K562 (cell line): Measurements from ENCODE around the gene GHRL. TPM values are rescaled to one million over a fixed set of nuclear protein-coding genes. Genes with fewer than 3 reads are reported as not detected.

ENCODE experiments used
- ADNP ChIP-seq: fragments of 200-800 bp; sonication (Bioruptor generic); IDR thresholded peaks from 2 replicates; pipeline ENCODE4 v1.6.1; 2016; ENCODE audit warnings: missing genetic modification characterization, missing compliant biosample characterization
- ARNT ChIP-seq, 2 experiments: fragments of 450-650 bp; IDR thresholded peaks; 2 replicates each; pipeline ENCODE4 v1.6.1; 2016; ENCODE audit warnings: mild to moderate bottlenecking in 1 of 2
- ATF3 ChIP-seq, 2 experiments: fragments of 450-650 bp in 1 of 2; sonication (generic) in 1 of 2; formaldehyde crosslinking in 1 of 2; IDR thresholded peaks in 1 of 2; conservative IDR thresholded peaks in 1 of 2; 2 replicates each; pipeline versions ENCODE4 v1.6.1 to v1.8.1; 2016 to 2023; ENCODE audit warnings: mild to moderate bottlenecking in 2 of 2, moderate library complexity in 2 of 2, inconsistent platforms in 1 of 2, missing genetic modification reagents in 1 of 2
- CBFB ChIP-seq: sonication (generic); formaldehyde crosslinking; IDR thresholded peaks from 2 replicates; pipeline ENCODE4 v1.4.0; 2020; ENCODE audit warnings: mild to moderate bottlenecking, missing genetic modification reagents
- CHD1 ChIP-seq: fragments of 200-600 bp; sonication (generic); IDR thresholded peaks from one replicate; pipeline ENCODE4 v1.6.1; 2012; ENCODE audit warnings: mild to moderate bottlenecking, moderate library complexity, low read length, inconsistent platforms
- E2F3 ChIP-seq: fragments of 250-450 bp; sonication (Bioruptor Pico); IDR thresholded peaks from 2 replicates; pipeline ENCODE4 v1.4.0; 2020; ENCODE audit warnings: mild to moderate bottlenecking
- ETS1 ChIP-seq: conservative IDR thresholded peaks from 2 replicates; pipeline ENCODE4 v1.6.1; 2011; ENCODE audit warnings: low read depth, mild to moderate bottlenecking, low read length; ENCODE audit not compliant: control insufficient read depth
- HIVEP1 ChIP-seq: fragments of 250-450 bp; sonication (Bioruptor Pico); IDR thresholded peaks from 2 replicates; pipeline ENCODE4 v1.4.0; 2020; ENCODE audit warnings: mild to moderate bottlenecking
- IRF2 ChIP-seq: sonication (generic); formaldehyde crosslinking; IDR thresholded peaks from 2 replicates; pipeline ENCODE4 v1.8.1; 2022; ENCODE audit warnings: mild to moderate bottlenecking, missing genetic modification reagents
- NCOA4 ChIP-seq: fragments of 450-650 bp; IDR thresholded peaks from 2 replicates; pipeline ENCODE4 v1.6.1; 2018; ENCODE audit warnings: mild to moderate bottlenecking; ENCODE audit not compliant: partially characterized antibody
- PYGO2 ChIP-seq: fragments of 450-650 bp; IDR thresholded peaks from 2 replicates; pipeline ENCODE4 v1.6.1; 2016; ENCODE audit warnings: mild to moderate bottlenecking, missing genetic modification characterization, moderate library complexity, missing compliant biosample characterization
- SMAD3 ChIP-seq: fragments of 450-650 bp; formaldehyde crosslinking; conservative IDR thresholded peaks from 2 replicates; pipeline ENCODE4 v1.4.0; 2020; ENCODE audit warnings: mild to moderate bottlenecking
- XRCC5 ChIP-seq: fragments of 200-400 bp; formaldehyde crosslinking; IDR thresholded peaks from 2 replicates; pipeline ENCODE4 v1.6.1; 2017; ENCODE audit warnings: low read depth, mild to moderate bottlenecking, low read length
- ZBED1 ChIP-seq: IDR thresholded peaks from 2 replicates; pipeline ENCODE4 v1.6.1; 2014
- ZC3H8 ChIP-seq: fragments of 450-650 bp; IDR thresholded peaks from 2 replicates; pipeline ENCODE4 v1.6.1; 2017
- ZFP36 ChIP-seq: fragments of 150-350 bp; IDR thresholded peaks from 2 replicates; pipeline ENCODE4 v1.6.1; 2018; ENCODE audit warnings: low read length, low read depth; ENCODE audit not compliant: partially characterized antibody
- ZKSCAN8 ChIP-seq: fragments of 200-800 bp; sonication (Bioruptor generic); IDR thresholded peaks from 2 replicates; pipeline ENCODE4 v1.6.1; 2016; ENCODE audit warnings: missing genetic modification characterization, missing compliant biosample characterization
- ZNF143 ChIP-seq: sonication (generic); formaldehyde crosslinking; IDR thresholded peaks from 2 replicates; pipeline ENCODE4 v1.9.0; 2022; ENCODE audit warnings: mild to moderate bottlenecking, missing genetic modification reagents
- ZNF347 ChIP-seq: fragments of 450-650 bp; formaldehyde crosslinking; IDR thresholded peaks from 2 replicates; pipeline ENCODE4 v1.4.0; 2020; ENCODE audit warnings: low read depth, mild to moderate bottlenecking, moderate library complexity
- ZNF77 ChIP-seq: fragments of 250-450 bp; sonication (Bioruptor Pico); IDR thresholded peaks from 2 replicates; pipeline ENCODE4 v1.5.0; 2020
- polyA plus RNA-seq, 8 experiments: library from polyadenylated mRNA; depleted of rRNA in 4 of 8; stranded (reverse) in 5 of 8; unstranded in 3 of 8; fragments of >200 nt; fragmentation: Nextera tagmentation in 2 of 8; fragmentation: Illumina TruSeq in 1 of 8; extraction: Ambion mirVana in 2 of 8; extraction: Trizol in 1 of 8; gene quantifications; 2 replicates each; pipeline versions ENCODE4 v1.2.1 to v1.2.3, GENCODE V29; 2011 to 2014; ENCODE audit warnings: inconsistent platforms in 1 of 8, missing spikeins in 1 of 8
- total RNA-seq, 7 experiments: library from RNA; depleted of rRNA in 6 of 7; stranded (reverse); fragments of >200 nt in 6 of 7; fragmentation: Illumina TruSeq in 2 of 7; extraction: Trizol in 2 of 7; gene quantifications; 2 replicates each; pipeline versions ENCODE4 v1.2.1 to v1.2.3, GENCODE V29; 2011 to 2021; ENCODE audit warnings: low replicate concordance in 1 of 7
- TF ChIP-seq, protein P1 (sequence below): sonication (generic); formaldehyde crosslinking; IDR thresholded peaks from 2 replicates; pipeline ENCODE4 v1.8.1; 2023; ENCODE audit warnings: mild to moderate bottlenecking, missing genetic modification reagents
- TF ChIP-seq, protein P2 (sequence below): fragments of 250-450 bp; sonication (Bioruptor Pico); IDR thresholded peaks from 2 replicates; pipeline ENCODE4 v1.8.0; 2022; ENCODE audit warnings: inconsistent platforms
- TF ChIP-seq, protein P3 (sequence below), 3 experiments: fragments of 200-800 bp in 1 of 3; sonication (Bioruptor generic) in 1 of 3; sonication (generic) in 1 of 3; formaldehyde crosslinking in 1 of 3; IDR thresholded peaks; 2 replicates each; pipeline versions ENCODE4 v1.6.1 to v1.8.0; 2016 to 2022; ENCODE audit warnings: mild to moderate bottlenecking in 2 of 3, missing compliant biosample characterization in 2 of 3, missing genetic modification characterization in 2 of 3, missing genetic modification reagents in 1 of 3

The GHRL gene
- total and polyA plus RNA-seq, 9 of the 15 experiments (the other 6 are each of a cell fraction or from before 2014, with no cell fraction given): 0.08 to 0.29 (median 0.15) TPM; not detected in 5

DNA sequence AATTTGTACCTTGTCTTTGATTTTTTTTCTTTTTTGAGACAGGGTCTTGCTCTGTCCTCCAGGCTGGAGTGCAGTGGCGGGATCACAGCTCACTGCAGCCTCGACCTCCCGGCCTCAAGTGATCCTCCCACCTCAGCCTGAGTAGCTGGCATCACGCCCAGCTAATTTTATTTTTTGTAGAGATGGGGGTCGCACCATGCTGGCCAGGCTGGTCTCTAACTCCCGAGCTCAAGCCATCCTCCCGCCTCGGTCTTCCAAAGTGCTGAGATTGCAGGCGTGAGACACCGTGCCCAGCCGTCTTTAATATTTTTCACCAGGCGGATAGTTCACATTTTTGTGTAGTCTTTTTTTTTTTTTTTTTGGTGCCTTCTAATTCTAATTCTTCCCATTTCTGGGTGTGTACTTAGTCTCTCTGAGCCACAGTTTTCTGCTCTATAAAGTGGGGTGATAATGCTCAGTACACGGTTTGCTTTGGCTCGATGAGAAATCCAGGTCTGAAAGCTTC lies 45.0 kb downstream of the GHRL start (continued):
- TF ChIP-seq IRF2 (no peak), E2F3 (CRISPR knock-in tag) (no peak), ZC3H8 (no peak), PYGO2 (tag) (no peak), ETS1 (no peak), SMAD3 (CRISPR knock-in tag) (no peak), XRCC5 (no peak), HIVEP1 (CRISPR knock-in tag) (no peak), ADNP (tag) (peak; percentile 79; the same call in 1 of the 2 replicates), NCOA4 (no peak), ZNF143 (CRISPR knock-in tag) (no peak), ZFP36 (no peak), ZKSCAN8 (no peak), ZNF347 (CRISPR knock-in tag) (no peak), ZNF77 (CRISPR knock-in tag) (no peak), ARNT (IDR thresholded peaks at IDR 0.05) (peak in 1 of 2 experiments; percentile 75; a peak in 1 of 4 replicates), CHD1 (no peak), ATF3 (IDR thresholded peaks at IDR 0.05) (no peak), ATF3 (CRISPR knock-in tag; conservative IDR thresholded peaks at IDR 0.05) (peak; percentile 73; the same call in 1 of the 2 replicates), CBFB (CRISPR knock-in tag) (no peak), ZBED1 (no peak)
- TF ChIP-seq, protein P1, sequence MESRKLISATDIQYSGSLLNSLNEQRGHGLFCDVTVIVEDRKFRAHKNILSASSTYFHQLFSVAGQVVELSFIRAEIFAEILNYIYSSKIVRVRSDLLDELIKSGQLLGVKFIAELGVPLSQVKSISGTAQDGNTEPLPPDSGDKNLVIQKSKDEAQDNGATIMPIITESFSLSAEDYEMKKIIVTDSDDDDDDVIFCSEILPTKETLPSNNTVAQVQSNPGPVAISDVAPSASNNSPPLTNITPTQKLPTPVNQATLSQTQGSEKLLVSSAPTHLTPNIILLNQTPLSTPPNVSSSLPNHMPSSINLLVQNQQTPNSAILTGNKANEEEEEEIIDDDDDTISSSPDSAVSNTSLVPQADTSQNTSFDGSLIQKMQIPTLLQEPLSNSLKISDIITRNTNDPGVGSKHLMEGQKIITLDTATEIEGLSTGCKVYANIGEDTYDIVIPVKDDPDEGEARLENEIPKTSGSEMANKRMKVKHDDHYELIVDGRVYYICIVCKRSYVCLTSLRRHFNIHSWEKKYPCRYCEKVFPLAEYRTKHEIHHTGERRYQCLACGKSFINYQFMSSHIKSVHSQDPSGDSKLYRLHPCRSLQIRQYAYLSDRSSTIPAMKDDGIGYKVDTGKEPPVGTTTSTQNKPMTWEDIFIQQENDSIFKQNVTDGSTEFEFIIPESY (CRISPR knock-in tag): peak; percentile 46
- TF ChIP-seq, protein P2, sequence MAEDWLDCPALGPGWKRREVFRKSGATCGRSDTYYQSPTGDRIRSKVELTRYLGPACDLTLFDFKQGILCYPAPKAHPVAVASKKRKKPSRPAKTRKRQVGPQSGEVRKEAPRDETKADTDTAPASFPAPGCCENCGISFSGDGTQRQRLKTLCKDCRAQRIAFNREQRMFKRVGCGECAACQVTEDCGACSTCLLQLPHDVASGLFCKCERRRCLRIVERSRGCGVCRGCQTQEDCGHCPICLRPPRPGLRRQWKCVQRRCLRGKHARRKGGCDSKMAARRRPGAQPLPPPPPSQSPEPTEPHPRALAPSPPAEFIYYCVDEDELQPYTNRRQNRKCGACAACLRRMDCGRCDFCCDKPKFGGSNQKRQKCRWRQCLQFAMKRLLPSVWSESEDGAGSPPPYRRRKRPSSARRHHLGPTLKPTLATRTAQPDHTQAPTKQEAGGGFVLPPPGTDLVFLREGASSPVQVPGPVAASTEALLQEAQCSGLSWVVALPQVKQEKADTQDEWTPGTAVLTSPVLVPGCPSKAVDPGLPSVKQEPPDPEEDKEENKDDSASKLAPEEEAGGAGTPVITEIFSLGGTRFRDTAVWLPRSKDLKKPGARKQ (CRISPR knock-in tag): peak; percentile 71; the same call in 1 of the 2 replicates
- TF ChIP-seq, protein P3, sequence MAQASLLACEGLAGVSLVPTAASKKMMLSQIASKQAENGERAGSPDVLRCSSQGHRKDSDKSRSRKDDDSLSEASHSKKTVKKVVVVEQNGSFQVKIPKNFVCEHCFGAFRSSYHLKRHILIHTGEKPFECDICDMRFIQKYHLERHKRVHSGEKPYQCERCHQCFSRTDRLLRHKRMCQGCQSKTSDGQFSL (CRISPR knock-in tag; IDR thresholded peaks at IDR 0.05): no peak
- TF ChIP-seq, protein P3 (tag; IDR thresholded peaks at IDR 0.05): no peak
